ENCODE measurements around the gene NDUFB5. TPM values are rescaled to one million over a fixed set of nuclear protein-coding genes. Genes with fewer than 3 reads are reported as not detected.

NDUFB5 gene
- total and polyA plus RNA-seq, 10 of the 15 experiments (the other 5 are each of a cell fraction or from before 2014, with no cell fraction given), result 82.0 to 320 (median 126) TPM

GRCh38 chr3:179653096-179653797, 48.7 kb downstream of the NDUFB5 start (continued):
- TF ChIP-seq E4F1 (IDR thresholded peaks at IDR 0.05; ENCODE audit: borderline replicate concordance, partially characterized antibody) (peak; percentile 41), WRNIP1 (IDR thresholded peaks at IDR 0.05; ENCODE audit: borderline replicate concordance, low read depth, low read length) (no peak), EZH2 (IDR thresholded peaks at IDR 0.05; ENCODE audit: borderline replicate concordance, control insufficient read depth, low read depth, low read length) (no peak), SMARCA5 (IDR thresholded peaks at IDR 0.05) (no peak; the same call in 1 of the 2 replicates), STAT1 (conservative IDR thresholded peaks at IDR 0.05) (no peak), ZNF687 (IDR thresholded peaks at IDR 0.05) (peak; percentile 47; the same call in 1 of the 2 replicates), EGR1 (IDR thresholded peaks at IDR 0.05; ENCODE audit: borderline replicate concordance in 1 of 2, low read depth in 2 of 2, low read length in 2 of 2) (no peak), CREM (IDR thresholded peaks at IDR 0.05; ENCODE audit: low read depth) (0 out of 2 replicates have a peak, but pooled peaks have one; percentile 23), GATAD2B (conservative IDR thresholded peaks at IDR 0.05; ENCODE audit: low read depth) (peak; percentile 62), CHD2 (IDR thresholded peaks at IDR 0.05; ENCODE audit: borderline replicate concordance, low read depth, low read length) (no peak), PKNOX1 (IDR thresholded peaks at IDR 0.05) (no peak), YY1 (IDR thresholded peaks at IDR 0.05; ENCODE audit: low read depth, low read length) (peak; percentile 56), NKRF (conservative IDR thresholded peaks at IDR 0.05) (peak; percentile 66), IKZF1 (conservative IDR thresholded peaks at IDR 0.05) (peak; percentile 50), SREBF1 (IDR thresholded peaks at IDR 0.05; ENCODE audit: low read length) (no peak), SMAD5 (IDR thresholded peaks at IDR 0.05; ENCODE audit: low read depth) (no peak), SMC3 (IDR thresholded peaks at IDR 0.05; ENCODE audit: borderline replicate concordance, low read length) (no peak), ATF7 (IDR thresholded peaks at IDR 0.05; ENCODE audit: low read depth) (no peak), ETV6 (conservative IDR thresholded peaks at IDR 0.05 in 1 of 2, IDR thresholded peaks at IDR 0.05 in 1 of 2; ENCODE audit: borderline replicate concordance in 1 of 2, low read depth in 1 of 2) (0 out of 4 replicates have a peak, but pooled peaks of 1 of the 2 experiments have one; percentile 4)
